DMS 273 (cell line): ENCODE results near the gene RTL9.

Experiments used
- DNase-seq: peaks from one replicate; lab custom pipeline; 2025; ENCODE audit not compliant: unreplicated experiment; lab: John Stamatoyannopoulos, UW

The RTL9 gene

GRCh38 chrX:110341189-110342035 lies 17.2 kb upstream of the RTL9 start:
- DNase-seq = no peak

DNA sequence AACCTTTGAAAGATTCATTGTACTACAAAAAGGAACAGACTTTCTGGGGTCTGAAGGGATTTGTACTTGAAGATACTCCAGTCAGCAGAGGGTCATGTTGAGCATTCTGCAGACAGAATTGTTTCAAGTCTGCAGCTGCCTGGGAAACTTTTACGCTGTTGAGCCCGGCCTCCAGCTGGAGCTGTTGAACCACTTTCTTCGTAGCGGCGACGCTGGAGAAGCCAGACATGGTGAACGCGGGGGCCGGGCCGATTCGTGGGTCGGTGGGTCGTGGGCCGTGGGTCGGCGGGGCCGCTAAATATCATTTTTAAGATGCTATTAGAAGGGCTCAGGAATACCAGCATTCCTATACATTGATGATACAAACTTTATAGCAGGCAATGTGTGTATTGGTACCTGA lies 12.0 kb upstream of the RTL9 start:
- DNase-seq = no peak

- DNase-seq = no peak
Measured at GRCh38 chrX:110359273-110359672, 625 bp downstream of the RTL9 start.

- no peak for DNase-seq
Measured at GRCh38 chrX:110363244-110363643, 4.6 kb downstream of the RTL9 start.

- no peak for DNase-seq
Measured at GRCh38 chrX:110373310-110373709, 14.7 kb downstream of the RTL9 start.

DNA sequence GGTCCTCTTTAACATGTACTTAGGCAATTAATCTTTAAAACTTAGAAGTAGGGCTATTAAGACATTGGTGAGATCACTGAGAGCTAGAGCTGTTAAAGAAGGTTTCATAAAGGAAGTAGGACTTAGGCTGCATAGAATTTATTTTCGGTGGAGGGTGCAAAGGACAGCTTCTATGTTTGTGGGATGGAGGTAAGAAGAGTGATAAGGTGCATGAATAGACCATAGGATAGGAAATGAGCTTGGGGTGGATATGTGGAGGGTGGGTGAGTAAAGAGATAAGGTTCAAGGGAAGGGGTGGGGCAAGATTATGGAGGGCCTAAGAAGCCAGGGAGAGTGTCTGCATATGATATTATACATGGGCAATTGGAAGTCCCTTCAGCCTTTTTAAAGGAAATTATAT lies 15.9 kb downstream of the RTL9 start:
- no peak for DNase-seq

DNA sequence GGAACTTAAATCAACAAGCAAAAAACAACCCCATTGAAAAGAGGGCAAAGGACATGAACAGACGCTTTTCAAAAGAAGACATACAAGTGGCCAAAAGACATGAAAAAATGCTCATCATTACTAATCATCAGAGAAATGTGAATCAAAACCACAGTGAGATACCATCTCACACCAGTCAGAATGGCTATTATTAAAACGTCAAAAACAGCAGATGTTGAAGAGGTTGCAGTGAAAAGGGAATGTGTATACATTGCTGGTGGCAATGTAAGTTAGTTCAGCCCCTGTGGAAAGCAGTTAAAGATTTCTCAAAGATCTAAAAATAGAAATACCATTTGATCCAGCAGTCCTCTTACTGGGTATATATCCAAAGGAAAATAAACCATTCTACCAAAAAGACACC lies 22.6 kb downstream of the RTL9 start:
- no peak for DNase-seq

DNA sequence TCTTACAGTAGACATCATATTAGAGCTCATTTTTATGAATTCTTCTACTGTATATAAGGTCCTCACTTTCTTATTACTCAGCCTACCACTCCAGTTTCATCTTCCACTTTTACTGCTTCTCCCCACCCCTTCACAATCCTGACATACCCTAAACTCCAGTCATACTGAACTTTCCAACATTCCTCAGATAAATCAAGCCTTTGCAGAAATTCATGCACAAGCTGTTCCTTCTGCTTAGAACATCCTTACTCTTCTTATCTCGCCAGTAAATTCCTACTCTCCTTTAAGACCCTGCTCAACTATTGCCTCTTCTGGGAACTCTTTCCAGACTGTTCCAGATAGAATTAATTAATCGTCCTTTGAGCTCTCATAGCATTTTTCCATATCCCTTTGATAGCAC lies 24.8 kb downstream of the RTL9 start:
- DNase-seq = no peak

GRCh38 chrX:110384490-110384889 lies 25.8 kb downstream of the RTL9 start:
- no peak for DNase-seq

DNA sequence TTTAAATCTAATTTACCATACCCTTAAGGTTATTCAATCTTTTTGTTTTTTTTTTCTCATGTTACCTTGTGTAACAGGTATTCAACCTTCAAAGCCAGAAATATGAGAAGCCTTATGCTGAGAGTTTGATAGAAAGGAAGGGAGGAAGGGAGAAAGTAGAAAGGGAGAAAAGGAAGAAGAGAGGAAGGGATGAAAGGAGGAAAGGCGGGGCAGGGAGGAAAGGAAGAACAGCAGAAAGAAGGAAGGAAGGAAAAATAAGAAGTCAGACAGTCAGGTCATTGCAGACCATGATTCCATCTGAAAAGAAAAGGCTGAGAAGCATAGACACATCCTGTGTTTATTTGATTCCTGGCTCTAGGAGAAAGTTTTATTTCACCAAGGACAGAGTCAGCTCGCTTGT lies 30.9 kb downstream of the RTL9 start:
- no peak for DNase-seq

DNA sequence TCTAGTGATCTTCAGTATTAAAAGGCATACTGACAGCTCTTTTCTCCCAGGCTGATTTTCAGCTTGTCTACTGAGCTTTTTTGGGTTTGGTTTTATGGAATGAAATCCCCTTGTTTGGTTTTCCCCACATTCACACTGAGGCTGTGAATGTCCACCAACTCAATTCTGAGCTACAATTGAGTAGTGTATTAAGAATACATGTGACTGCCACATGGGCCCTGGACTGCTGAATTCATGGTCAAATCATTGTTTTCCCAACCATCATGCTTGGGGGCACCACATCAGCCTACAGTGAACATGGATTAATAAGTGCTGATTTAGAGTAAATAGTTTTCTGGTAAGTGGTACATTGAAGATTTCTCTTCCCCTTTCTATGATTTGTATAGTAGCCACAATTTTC lies 32.4 kb downstream of the RTL9 start:
- DNase-seq = no peak

DNA sequence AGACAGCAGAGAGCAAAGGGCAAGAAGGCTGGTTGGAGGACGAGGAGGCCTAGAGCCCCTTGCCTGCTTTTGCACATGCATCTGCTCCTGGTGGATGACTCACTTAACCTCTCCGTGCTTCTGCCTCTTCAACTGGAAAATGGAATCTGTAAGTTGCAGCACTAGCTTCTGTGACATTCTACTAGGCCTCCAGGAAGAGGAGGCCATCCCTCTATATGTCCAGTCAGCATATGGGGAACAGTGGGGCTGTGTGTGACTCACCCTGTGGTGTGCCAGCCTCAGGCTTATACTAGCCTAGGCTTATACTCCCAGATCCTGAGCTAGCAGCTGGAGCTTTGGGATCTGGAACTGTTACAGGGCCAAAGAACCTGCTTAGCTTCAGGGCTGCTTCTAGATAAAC lies 36.0 kb downstream of the RTL9 start:
- DNase-seq = peak; percentile 23

DNA sequence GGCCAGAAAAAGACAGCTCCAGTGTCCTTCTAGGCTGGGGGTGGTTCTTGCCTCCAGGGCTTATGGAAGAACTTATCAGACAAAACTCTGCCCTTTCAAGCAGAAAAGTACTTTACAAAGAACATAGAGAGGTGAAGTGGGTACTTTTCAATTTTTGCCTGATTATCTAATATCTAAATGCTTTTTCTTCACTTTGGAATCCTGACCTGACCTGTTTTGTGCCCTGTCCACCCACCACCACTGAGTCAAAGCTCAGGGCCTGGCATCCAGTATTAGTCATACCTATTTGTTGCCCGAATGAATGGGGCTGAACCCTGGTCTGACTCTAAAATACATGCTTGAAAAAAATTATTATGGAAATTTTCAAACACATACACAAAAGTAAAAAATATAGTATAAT lies 37.2 kb downstream of the RTL9 start:
- DNase-seq = no peak

DNA sequence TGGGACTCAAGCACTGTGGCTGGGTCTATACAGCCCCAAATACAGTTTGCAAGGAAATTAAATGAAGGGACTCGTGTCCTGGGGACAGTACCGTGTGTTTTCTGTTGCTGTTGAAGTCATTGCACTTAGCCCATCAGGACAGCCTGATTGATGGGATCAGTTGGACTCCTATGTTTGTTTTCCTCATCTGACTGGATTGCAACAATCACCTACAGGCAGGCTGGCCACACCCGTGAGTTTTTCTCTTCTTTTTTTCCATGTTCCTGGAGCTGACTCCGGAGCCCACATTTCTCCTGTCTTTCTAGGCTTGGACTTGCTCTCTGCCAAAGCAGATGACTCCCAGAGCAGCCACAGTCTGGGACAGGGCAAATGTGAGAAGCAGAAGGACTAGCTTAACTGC lies 38.1 kb downstream of the RTL9 start:
- no peak for DNase-seq

- no peak for DNase-seq
Measured at GRCh38 chrX:110397339-110397738, 38.7 kb downstream of the RTL9 start.

- DNase-seq = no peak
Measured at GRCh38 chrX:110397904-110398303, 39.3 kb downstream of the RTL9 start.

GRCh38 chrX:110399497-110399896 lies 40.8 kb downstream of the RTL9 start:
- no peak for DNase-seq

DNA sequence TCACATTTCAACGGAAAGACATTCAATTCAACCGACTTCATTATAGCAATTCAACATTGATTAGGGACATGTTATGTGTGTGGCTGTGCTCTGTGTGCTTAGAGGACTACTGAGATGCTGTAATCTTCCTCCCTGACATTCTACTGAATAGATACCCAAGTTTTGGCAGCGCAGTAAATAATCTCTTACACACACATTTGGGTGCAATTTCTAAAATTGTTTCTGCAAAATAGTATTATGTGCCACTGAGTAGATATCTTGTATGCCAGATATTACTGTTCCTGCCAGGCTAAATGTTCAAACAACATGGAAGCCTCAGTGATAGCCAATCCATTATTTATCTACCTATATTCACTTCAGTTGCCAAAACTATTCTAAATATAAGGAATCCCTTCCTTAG lies 41.3 kb downstream of the RTL9 start:
- no peak for DNase-seq

- no peak for DNase-seq
Measured at GRCh38 chrX:110401135-110401534, 42.5 kb downstream of the RTL9 start.

DNA sequence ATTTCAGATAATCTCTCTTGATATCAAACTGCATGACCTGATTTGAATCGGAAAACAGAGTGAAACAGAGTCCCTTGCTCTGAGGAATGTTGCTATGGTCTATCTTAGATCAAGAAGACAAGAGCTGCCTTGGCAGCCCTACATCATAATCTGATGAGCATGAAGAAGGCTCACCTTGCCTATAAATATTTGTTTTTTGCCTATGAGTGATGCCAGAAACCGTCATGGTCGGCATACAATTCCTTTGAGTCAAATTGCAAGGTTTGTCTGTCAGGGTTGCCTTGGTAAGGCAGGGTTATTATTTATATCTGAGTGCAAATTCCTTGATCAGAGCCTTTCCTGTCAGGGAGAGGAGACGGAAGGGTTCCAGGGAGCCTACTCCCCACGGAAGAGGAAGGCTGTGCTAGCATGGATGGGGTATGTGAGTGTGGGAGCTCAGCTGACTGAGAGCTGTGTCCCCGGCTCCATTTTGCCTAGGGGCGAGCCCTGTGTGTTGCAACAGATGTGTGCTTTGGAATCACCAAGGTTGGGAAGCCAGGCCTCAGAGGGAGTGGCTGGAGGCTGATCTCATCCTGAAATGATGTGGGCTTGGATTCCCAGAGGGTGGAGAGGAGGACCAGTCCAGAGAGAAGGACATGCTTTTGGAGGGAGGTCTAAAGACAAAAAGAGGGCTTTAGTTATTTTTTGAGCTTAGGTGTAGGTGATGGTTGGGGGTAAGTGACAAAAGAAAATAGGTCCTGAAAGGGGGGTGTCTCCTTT lies 43.6 kb downstream of the RTL9 start:
- DNase-seq = peak; percentile 11

DNA sequence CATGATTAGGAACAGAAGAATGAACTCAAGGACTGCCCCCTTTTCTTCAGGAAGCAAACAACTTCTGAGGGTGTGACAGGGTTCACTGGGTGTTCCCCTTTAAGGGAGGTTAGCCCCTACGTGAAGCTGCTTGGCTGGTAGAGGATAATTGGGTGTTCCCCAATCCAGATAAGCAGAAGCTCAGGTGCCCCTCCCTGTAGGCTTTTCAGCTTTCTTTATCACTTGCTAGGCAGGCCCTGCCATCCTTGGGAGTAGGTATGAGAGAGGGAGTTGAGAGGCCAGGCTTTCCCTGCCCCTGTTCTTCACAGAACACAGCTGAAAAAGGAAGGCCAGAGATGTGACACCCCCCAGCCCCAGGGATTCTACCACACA lies 44.2 kb downstream of the RTL9 start:
- no peak for DNase-seq

DNA sequence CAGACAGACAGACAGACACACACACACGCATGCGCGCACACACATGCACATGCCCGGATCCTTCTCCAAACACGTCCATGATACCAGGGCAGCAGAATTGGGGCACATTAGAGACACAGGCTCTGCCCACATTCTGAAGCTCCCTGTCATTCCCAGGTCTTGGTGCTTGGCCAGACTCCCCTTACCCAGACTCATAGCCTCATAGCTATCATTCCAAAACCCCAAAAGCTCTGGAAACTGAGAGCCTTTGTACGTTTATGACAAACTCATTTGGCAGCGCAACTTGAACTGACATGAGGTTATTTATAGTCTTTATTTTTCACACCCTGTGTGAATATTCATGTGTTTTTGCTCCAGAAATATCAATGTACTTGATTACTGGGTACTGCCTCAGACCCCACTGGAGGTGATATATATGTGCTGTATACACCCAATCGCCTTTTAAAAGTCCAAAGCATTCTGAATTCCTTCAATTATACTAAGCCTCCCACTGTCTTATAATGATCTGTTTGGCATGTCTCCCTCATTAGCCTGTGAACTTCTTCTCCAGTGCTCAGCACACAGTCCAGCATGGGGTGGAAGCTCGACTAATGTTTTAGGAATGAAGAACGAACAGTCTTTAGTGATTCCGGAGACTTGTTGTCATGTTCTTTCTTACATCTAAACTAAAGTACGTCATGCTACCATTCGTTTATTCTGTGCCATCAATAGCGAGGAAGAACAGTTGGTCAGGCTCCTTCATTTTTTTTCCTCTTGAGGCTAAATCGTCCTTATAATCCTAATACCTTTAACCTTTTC lies 45.0 kb downstream of the RTL9 start:
- DNase-seq = no peak
